WTC11 (cell line): ENCODE data around the gene RIPK3.

Experiments
- ATF1 ChIP-seq: sonication (generic); formaldehyde crosslinking; IDR thresholded peaks from 2 replicates; pipeline ENCODE4 v1.8.1; 2023; ENCODE audit warnings: mild to moderate bottlenecking, moderate library complexity, missing genetic modification reagents
- CBFB ChIP-seq: sonication (generic); formaldehyde crosslinking; IDR thresholded peaks from 2 replicates; pipeline ENCODE4 v1.8.1; 2022; ENCODE audit warnings: mild to moderate bottlenecking, low read depth, missing genetic modification reagents
- ESRRA ChIP-seq: sonication (generic); formaldehyde crosslinking; IDR thresholded peaks from 2 replicates; pipeline ENCODE4 v1.8.1; 2022; ENCODE audit warnings: mild to moderate bottlenecking, missing genetic modification reagents, borderline replicate concordance
- ETV6 ChIP-seq: sonication (generic); formaldehyde crosslinking; IDR thresholded peaks from 2 replicates; pipeline ENCODE4 v1.8.1; 2022; ENCODE audit warnings: mild to moderate bottlenecking, missing genetic modification reagents
- FOXJ3 ChIP-seq: sonication (generic); formaldehyde crosslinking; IDR thresholded peaks from 2 replicates; pipeline ENCODE4 v1.9.0; 2021; ENCODE audit warnings: missing genetic modification reagents, mild to moderate bottlenecking, borderline replicate concordance
- IRF2 ChIP-seq: sonication (generic); formaldehyde crosslinking; IDR thresholded peaks from 2 replicates; pipeline ENCODE4 v1.8.0; 2022; ENCODE audit warnings: low read depth, missing genetic modification reagents, borderline replicate concordance
- NR2C2 ChIP-seq: sonication (generic); formaldehyde crosslinking; IDR thresholded peaks from 2 replicates; pipeline ENCODE4 v1.8.0; 2022; ENCODE audit warnings: mild to moderate bottlenecking, missing genetic modification reagents
- RELA ChIP-seq: sonication (generic); formaldehyde crosslinking; IDR thresholded peaks from 2 replicates; pipeline ENCODE4 v1.8.1; 2022; ENCODE audit warnings: missing genetic modification reagents, mild to moderate bottlenecking, borderline replicate concordance
- SP1 ChIP-seq: sonication (generic); formaldehyde crosslinking; conservative IDR thresholded peaks from 2 replicates; pipeline ENCODE4 v1.8.1; 2022; ENCODE audit warnings: missing genetic modification reagents
- ZNF263 ChIP-seq: sonication (generic); formaldehyde crosslinking; IDR thresholded peaks from 2 replicates; pipeline ENCODE4 v1.8.1; 2022; ENCODE audit warnings: low read depth, mild to moderate bottlenecking, moderate library complexity, missing genetic modification reagents
- TF ChIP-seq, protein P1 (sequence below): fragments of 200-600 bp; IDR thresholded peaks from 2 replicates; pipeline ENCODE4 v1.8.0; 2022; ENCODE audit warnings: antibody characterized with exemption
- TF ChIP-seq, protein P2 (sequence below): sonication (generic); formaldehyde crosslinking; IDR thresholded peaks from 2 replicates; pipeline ENCODE4 v1.8.0; 2022; ENCODE audit warnings: mild to moderate bottlenecking, missing genetic modification reagents

DNA sequence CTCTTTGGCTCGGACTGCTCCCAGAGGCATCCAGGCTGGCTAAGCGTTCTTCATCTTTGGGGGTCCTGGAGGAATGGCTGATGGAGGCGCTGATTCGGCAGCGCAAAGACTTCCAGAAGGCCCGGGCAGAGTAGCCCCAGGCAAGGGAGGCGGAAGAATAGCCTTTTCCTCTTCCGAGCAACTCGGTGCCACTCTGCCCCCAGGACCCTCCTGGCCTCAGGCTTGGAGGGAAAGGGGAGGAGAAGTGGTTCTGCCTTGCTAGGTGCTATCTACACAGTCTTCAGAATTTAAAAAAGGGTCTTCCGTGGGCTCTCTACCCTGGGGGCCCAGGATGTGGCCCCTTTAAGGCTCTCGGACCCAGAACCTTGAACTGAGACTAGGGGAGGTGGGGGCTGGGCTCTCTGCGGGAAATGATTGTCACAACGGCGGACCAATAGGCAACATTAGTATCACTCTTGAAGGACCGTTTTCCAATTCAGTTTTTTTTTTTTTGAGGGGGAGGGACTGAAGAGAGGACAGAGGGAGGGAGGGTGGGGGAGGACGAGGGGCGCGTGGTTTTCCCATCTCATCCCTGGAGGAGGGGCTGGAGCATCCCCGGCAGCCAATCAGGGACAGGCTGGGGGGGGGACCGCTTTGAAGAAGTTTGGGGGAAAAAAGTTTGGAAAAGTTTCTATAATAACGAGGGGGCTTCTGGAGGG lies 27.9 kb upstream of the RIPK3 start, which contains the start of gene NFATC4:
- no peak for TF ChIP-seq IRF2 (CRISPR knock-in tag)
- TF ChIP-seq ATF1 (CRISPR knock-in tag): no peak
- TF ChIP-seq, protein P1, sequence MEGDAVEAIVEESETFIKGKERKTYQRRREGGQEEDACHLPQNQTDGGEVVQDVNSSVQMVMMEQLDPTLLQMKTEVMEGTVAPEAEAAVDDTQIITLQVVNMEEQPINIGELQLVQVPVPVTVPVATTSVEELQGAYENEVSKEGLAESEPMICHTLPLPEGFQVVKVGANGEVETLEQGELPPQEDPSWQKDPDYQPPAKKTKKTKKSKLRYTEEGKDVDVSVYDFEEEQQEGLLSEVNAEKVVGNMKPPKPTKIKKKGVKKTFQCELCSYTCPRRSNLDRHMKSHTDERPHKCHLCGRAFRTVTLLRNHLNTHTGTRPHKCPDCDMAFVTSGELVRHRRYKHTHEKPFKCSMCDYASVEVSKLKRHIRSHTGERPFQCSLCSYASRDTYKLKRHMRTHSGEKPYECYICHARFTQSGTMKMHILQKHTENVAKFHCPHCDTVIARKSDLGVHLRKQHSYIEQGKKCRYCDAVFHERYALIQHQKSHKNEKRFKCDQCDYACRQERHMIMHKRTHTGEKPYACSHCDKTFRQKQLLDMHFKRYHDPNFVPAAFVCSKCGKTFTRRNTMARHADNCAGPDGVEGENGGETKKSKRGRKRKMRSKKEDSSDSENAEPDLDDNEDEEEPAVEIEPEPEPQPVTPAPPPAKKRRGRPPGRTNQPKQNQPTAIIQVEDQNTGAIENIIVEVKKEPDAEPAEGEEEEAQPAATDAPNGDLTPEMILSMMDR: no peak
- no peak for TF ChIP-seq ETV6 (CRISPR knock-in tag)
- no peak for TF ChIP-seq ESRRA (CRISPR knock-in tag)
- no peak for TF ChIP-seq ZNF263 (CRISPR knock-in tag)
- TF ChIP-seq NR2C2 (CRISPR knock-in tag): no peak
- TF ChIP-seq RELA (CRISPR knock-in tag): no peak
- TF ChIP-seq, protein P2, sequence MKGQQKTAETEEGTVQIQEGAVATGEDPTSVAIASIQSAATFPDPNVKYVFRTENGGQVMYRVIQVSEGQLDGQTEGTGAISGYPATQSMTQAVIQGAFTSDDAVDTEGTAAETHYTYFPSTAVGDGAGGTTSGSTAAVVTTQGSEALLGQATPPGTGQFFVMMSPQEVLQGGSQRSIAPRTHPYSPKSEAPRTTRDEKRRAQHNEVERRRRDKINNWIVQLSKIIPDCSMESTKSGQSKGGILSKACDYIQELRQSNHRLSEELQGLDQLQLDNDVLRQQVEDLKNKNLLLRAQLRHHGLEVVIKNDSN: no peak
- TF ChIP-seq CBFB (CRISPR knock-in tag): no peak
- TF ChIP-seq SP1 (CRISPR knock-in tag): no peak
- TF ChIP-seq FOXJ3: no peak
